ENCODE measurements around the gene IRAG1.

Gene IRAG1

DNA sequence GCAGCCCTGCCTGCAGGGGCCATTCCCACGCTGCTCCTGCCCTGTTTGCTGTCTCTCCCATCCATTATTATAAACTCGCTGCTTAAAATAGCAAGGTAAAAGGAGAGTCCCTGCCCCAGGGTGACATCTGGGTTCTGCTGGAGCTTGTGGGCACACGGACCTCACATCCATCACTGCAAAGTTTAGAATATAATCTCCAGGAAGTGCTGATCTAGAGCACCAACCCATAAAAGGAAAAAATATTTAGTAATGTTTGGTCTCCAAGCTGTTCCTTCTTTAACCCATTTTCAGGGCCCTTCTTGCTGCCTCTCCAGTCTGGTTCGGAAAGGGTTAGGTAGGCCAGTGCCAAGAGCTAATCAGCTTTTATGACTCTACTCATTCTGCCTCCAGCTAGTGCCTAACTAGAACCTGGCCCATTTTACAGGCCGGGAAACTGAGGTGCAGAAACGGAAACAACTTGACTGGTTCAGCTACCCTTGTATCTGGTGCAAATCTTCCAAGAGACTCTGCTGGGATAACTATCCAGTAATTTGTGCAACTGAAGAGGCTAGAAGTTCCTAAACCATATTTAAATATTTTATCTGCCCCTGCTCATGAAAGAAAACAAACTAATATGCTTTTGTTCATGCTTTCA is 37.5 kb downstream of the IRAG1 start:
- Histone ChIP-seq H3K4me3 (ENCODE audit: low read depth, low read length) (no peak overlapping the region), H3K27me3 (replicated peaks) (no peaks in the 10 kb centered on the region), H3K27ac (no peak overlapping the region), H3K36me3 (replicated peaks) (no peaks in the 10 kb centered on the region)
- DNase-seq: no peak
- in situ Hi-C loops (cut with HindIII; ENCODE audit: low pct_ligation_motif_present, low sequenced_read_pairs): no loop called here
- TF ChIP-seq, protein P1, sequence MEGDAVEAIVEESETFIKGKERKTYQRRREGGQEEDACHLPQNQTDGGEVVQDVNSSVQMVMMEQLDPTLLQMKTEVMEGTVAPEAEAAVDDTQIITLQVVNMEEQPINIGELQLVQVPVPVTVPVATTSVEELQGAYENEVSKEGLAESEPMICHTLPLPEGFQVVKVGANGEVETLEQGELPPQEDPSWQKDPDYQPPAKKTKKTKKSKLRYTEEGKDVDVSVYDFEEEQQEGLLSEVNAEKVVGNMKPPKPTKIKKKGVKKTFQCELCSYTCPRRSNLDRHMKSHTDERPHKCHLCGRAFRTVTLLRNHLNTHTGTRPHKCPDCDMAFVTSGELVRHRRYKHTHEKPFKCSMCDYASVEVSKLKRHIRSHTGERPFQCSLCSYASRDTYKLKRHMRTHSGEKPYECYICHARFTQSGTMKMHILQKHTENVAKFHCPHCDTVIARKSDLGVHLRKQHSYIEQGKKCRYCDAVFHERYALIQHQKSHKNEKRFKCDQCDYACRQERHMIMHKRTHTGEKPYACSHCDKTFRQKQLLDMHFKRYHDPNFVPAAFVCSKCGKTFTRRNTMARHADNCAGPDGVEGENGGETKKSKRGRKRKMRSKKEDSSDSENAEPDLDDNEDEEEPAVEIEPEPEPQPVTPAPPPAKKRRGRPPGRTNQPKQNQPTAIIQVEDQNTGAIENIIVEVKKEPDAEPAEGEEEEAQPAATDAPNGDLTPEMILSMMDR (IDR thresholded peaks at IDR 0.05; ENCODE audit: low read depth, low read length, missing control alignments): no peak

DNA sequence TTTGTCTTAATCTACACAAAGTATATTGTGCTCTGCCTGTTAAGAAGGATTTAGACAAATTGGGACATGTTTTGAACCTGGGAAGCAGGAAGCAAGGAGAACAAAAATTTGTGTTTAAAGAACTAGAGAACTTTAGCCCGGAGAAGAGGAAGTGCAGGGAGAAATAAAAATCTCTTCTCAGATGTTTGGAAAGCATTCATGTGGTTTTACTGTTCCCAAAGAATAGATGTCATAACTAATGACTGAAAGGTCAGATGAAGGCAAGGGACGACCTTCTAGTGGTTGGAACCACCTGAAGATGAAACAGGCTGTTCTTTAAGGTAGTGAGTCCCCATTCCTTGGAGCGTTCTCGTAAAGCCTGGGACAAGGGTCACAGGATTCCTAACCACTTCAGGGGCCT is 38.3 kb downstream of the IRAG1 start:
- Histone ChIP-seq H3K27me3 (replicated peaks) (no peaks in the 10 kb centered on the region), H3K4me3 (ENCODE audit: low read depth, low read length) (no peak overlapping the region), H3K27ac (no peak overlapping the region), H3K36me3 (replicated peaks) (no peaks in the 10 kb centered on the region)
- in situ Hi-C loops (cut with HindIII; ENCODE audit: low pct_ligation_motif_present, low sequenced_read_pairs): no loop called here
- TF ChIP-seq, protein P1 (IDR thresholded peaks at IDR 0.05; ENCODE audit: low read depth, low read length, missing control alignments): no peak
- no peak for DNase-seq

DNA sequence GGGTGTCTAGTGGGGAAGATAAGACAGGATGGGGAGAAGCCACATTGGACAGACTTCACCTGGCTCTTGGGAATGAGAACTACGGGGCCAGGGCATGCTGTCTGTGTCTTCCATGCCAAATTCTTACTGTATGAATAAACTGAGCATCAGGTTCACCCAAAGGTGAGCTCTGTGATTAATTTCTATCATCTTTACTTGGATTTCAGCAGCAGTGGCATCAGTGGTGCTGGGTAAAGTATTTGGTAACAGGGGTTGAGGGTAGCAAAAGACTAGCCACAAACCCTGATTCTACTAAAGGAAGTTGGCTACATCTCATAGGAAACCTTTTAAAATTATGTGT is 38.8 kb downstream of the IRAG1 start:
- DNase-seq: no peak
- H3K36me3 ChIP-seq (replicated peaks): no peaks in the 10 kb centered on the region
- TF ChIP-seq, protein P1 (IDR thresholded peaks at IDR 0.05; ENCODE audit: low read depth, low read length, missing control alignments): no peak
- H3K27ac ChIP-seq: no peak overlapping the region
- in situ Hi-C loops (cut with HindIII; ENCODE audit: low pct_ligation_motif_present, low sequenced_read_pairs): no loop called here
- H3K27me3 ChIP-seq (replicated peaks): no peaks in the 10 kb centered on the region
- no peak overlapping the region for H3K4me3 ChIP-seq (ENCODE audit: low read depth, low read length)

DNA sequence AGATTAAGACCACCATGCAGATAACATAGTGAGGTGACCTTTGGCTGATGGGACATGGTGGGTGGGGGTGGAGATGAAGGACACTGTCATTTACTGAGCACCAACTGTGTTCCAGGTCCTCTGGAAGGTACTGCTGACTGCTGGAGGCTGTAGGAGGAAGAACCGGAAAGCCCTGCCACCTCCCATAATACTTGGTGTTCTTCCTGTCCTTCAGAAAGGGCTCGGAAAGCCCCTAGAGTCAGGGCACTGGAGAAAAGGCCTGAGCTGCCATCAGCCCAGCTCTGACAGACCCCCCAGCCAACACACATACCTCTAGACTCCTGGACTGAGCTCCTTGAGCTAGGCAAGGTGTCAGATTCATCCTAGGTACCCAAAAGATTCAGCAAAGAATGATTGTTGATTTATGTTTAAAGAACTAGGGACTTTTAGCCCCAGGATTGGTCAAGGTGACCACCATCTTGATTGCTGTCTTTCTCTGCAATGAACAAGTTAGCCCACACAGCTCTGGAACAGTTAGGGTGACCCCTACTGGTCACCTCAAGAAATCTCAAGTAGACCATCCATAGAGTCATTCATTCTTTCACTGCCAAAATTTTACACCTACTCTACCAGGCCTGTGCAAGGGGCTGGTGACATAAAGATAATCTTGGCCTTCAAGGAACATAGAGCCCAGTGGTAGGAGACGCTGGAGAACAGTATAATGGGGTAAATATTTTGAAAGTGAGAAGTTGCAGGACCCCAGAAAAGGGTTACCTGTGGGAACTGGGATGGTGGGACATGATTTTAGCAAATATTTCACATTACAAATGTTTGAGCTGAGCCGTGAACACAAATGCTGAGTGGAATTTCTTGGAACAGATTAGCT is 39.4 kb downstream of the IRAG1 start:
- DNase-seq: no peak

DNA sequence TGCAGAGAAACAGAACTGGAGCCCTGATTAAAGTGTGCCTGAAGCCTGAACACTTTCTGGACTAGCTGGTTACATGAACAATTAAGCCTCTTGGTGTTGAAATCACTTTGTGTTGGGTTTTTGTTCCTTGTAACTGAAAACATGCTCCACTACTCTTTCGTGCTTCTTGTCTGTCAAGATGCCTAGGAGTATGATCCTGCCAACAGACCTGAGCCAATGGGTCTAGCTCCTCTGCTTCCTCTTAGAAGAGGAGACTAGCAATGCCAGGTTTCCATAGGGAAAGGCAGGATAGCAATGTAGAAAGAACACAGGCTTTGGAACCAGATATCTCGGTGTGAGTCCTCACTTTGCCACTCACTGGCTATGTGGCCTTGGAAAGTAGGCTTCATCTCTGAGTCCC is 40.3 kb downstream of the IRAG1 start:
- H3K36me3 ChIP-seq (replicated peaks): no peaks in the 10 kb centered on the region
- DNase-seq: no peak
- no peaks in the 10 kb centered on the region for H3K27me3 ChIP-seq (replicated peaks)
- no peak overlapping the region for H3K4me3 ChIP-seq (ENCODE audit: low read depth, low read length)
- in situ Hi-C loops (cut with HindIII; ENCODE audit: low pct_ligation_motif_present, low sequenced_read_pairs): no loop called here
- TF ChIP-seq, protein P1 (IDR thresholded peaks at IDR 0.05; ENCODE audit: low read depth, low read length, missing control alignments): no peak
- no peak overlapping the region for H3K27ac ChIP-seq

More for the DNA sequence above, 39.4 kb downstream of the IRAG1 start:
- Histone ChIP-seq H3K4me3 (ENCODE audit: low read depth, low read length) (no peak overlapping the region), H3K36me3 (replicated peaks) (no peaks in the 10 kb centered on the region), H3K27me3 (replicated peaks) (no peaks in the 10 kb centered on the region), H3K27ac (no peak overlapping the region)
- TF ChIP-seq, protein P1 (IDR thresholded peaks at IDR 0.05; ENCODE audit: low read depth, low read length, missing control alignments): peak; percentile 79
- in situ Hi-C loops (cut with HindIII; ENCODE audit: low pct_ligation_motif_present, low sequenced_read_pairs): no loop called here

All from brain microvascular endothelial cell (primary cell).